ENCODE results near the gene SHMT2.
A peak's percentile ranks its signal among the peaks of the same experiment; 100 is the strongest.

GRCh38 chr12:57227315-57228115 lies 2.0 kb upstream of the SHMT2 start:
- TF ChIP-seq CTCF (conservative IDR thresholded peaks at IDR 0.05; ENCODE audit: low read depth, low read length) (no peak), FOS (IDR thresholded peaks at IDR 0.05; ENCODE audit: low read depth, low read length) (no peak), RFX5 (IDR thresholded peaks at IDR 0.05; ENCODE audit: low read depth, low read length) (no peak), POLR2A (IDR thresholded peaks at IDR 0.05; ENCODE audit: low read depth, low read length) (no peak), CHD1 (IDR thresholded peaks at IDR 0.05; ENCODE audit: low read depth, low read length) (no peak), USF2 (IDR thresholded peaks at IDR 0.05; ENCODE audit: low read depth, low read length) (no peak), RAD21 (IDR thresholded peaks at IDR 0.05; ENCODE audit: low read length) (no peak), MAZ (IDR thresholded peaks at IDR 0.05; ENCODE audit: borderline replicate concordance, low read depth, low read length) (no peak), MXI1 (IDR thresholded peaks at IDR 0.05; ENCODE audit: borderline replicate concordance, low read depth, low read length) (no peak), CEBPB (IDR thresholded peaks at IDR 0.05; ENCODE audit: low read depth, low read length) (peak; percentile 66), BHLHE40 (IDR thresholded peaks at IDR 0.05; ENCODE audit: low read depth, low read length) (no peak), SMC3 (IDR thresholded peaks at IDR 0.05; ENCODE audit: low read depth, low read length) (no peak), MAFK (IDR thresholded peaks at IDR 0.05; ENCODE audit: low read depth, low read length) (no peak), ELK1 (IDR thresholded peaks at IDR 0.05; ENCODE audit: borderline replicate concordance, low read depth, low read length) (no peak)

All from IMR-90 (cell line).